HG02623 (cell line): ENCODE data around the gene CASQ2.
A peak's percentile ranks its signal among the peaks of the same experiment; 100 is the strongest.

Experiments
- ATAC-seq: cut with Tn5 transposase; IDR thresholded peaks from one replicate; pipeline ENCODE4 v1.9.1; 2021; ENCODE audit warnings: moderate library complexity; ENCODE audit not compliant: unreplicated experiment

CASQ2 gene

DNA sequence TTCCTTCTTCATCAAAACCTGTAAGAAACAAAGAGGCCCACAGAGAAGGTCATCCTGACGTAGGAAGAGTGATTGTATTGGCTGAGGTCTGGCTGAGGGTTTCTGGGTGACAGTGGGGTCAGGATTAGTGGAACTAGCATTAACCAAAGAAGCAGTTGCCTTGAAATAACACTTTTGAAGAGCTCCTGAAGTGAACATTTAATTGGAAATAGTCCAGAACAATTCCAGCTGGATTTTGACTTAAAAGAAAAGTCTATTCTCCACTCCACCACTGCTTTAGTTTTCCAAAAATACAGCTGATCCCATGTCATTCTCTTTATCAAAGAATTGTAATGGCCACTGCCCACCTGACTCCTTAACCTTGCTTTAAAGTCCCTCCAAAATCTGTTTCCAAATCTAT, 27.7 kb downstream of the CASQ2 start:
- ATAC-seq: no peak

DNA sequence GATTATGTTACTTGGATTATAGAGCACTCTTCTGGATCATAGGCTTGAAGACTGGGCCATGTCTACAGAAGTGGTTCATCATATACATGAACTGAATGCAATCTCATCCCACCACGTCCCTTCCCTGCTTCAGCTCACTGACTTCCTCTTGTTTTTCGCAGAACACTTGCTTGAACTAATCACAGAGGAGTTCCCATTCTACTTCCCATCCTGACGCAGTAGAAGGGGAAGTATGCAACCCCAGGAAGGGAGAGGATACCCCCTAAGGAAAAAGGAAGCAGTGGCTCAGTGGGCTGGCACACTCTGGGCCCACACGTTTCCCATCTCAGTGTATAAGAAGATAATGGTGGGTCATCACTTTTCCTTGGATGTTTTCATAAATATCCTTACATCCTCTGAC, 36.2 kb downstream of the CASQ2 start:
- no peak for ATAC-seq

DNA sequence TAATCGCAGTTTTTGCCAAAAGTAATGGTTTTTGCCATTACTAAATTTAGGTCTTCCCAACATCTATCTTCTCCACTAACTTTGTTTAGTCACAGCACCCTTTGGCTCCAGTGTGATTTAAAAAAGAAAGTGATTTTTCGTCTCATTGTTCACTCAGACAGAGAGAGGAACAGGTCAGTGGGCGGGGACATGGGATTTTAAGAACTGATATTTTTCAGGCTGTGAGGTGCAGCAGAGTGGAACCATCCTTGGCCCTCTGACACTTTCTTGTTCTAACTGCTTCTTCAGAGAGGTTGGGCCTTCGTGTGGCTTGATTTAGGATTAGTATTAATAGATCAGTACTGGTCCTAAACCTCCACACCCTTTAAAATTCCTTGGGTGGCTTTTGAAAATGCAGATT, 38.8 kb downstream of the CASQ2 start:
- ATAC-seq: peak; percentile 91

DNA sequence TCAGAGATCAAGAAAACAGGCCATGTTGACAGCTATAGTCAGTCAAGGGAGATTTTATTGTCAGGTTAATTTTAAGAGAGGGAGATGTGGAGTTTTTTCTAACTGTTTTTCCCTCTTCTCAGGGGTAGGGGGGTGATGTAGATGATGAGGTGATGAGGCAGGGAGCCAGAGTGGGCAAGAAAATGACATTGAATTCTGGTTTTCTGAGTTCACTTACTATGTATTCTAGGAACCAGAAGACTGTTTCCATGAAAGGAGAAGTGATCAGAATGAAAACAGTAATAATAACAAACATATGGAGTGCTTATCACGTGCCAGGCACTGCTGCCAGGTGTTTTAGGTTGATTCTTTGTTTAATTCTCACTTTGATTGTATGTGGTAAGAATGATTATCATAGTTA, 40.2 kb downstream of the CASQ2 start:
- ATAC-seq: no peak

DNA sequence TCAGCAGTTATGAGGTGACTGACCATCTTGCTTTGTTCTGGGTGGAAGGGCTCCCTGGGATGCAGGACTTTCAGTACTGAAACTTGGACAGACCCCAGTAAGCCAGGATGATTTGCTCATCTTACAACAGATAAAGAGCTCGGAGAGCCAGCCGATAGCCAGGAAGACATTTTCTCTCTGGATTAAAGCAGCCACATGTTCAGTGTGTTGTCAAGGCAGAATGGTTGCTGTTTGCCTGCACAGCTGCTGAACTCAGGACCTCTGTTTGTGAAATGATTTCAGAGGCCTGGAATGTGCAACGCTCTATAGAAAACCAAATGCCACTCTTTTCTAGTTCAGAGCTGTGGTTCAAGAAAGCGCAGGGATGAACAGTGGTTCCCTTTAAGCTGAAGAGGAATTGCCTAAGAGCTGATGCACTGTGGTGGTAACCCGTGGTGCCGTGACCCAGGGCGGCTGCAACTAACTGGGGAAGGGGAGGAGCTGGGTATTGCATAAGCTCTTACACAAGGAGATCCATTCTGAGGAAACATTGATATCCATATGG, 40.7 kb downstream of the CASQ2 start:
- no peak for ATAC-seq

DNA sequence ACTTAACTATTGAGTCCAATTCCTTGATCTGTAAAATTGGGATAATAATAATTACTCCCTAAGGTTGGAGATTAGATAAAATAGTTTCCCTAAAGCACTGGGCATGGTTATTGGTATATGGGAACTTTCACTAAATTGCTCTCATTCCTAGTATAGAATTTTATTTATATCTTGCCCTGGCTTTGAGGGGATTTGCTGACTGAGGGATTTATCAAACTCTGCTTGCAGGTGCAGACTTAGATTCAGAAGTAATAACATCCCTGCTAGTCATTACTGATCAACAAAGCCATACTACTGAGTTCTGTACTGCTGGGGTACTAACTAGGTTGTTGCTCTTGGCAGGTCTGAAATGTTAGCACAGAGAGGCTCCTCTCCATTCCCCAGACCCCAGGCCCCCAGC, 41.9 kb downstream of the CASQ2 start:
- ATAC-seq: no peak

DNA sequence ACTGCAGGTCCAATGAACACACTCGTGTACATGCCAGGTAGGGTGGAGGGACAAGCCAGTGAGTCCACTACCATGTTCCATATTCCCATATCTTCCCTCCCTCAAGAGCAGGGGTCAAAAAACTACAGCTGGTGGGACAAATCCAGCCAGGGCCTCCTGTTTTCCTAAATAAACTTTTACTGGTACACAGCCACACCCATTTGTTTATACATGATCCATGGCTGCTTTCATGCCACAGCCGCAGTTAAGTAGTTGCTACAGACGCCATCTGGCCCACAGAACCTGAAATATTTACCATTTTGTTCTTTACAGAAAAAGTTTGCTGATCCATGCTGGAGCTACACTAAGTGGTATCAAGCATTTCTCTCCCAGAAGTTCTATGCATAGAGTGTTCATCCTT, 42.4 kb downstream of the CASQ2 start:
- ATAC-seq: no peak

DNA sequence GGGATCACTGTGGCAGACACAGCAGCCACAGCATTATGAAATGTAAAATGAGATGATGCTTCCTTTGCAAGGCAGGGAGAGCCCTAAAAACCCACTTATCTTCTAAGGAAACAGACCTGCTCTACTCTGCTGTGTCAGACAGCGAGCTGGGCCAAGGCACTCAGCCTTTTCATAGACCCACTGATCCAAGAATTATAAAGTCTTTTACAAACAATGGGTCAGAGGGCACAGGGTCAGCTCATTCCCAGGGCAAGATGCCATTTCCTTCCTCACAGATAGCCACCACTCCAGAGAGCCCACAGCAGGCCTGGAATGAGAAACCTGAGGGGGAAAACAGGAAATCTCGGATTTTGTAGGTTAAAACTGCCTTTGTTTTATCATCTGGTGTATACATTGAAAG, 42.9 kb downstream of the CASQ2 start:
- ATAC-seq: no peak

DNA sequence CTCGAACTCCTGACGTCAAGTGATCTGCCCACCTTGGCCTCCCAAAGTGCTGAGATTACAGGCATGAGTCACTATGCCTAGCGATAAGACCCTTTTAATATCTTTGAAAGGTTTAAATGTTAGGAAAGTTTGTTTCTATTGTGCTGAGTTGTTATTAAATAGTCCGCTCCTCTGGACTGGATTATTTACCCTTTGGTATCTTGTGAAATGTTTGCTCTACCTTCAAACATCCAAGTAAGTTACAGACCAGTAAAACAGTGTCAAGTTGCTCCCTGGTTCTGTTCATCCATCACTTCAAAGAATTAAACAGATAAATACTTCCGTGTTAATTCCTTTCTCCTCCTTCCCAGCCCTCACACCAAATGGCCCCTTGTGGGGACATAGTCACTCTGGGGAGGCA, 44.8 kb downstream of the CASQ2 start:
- ATAC-seq: no peak

DNA sequence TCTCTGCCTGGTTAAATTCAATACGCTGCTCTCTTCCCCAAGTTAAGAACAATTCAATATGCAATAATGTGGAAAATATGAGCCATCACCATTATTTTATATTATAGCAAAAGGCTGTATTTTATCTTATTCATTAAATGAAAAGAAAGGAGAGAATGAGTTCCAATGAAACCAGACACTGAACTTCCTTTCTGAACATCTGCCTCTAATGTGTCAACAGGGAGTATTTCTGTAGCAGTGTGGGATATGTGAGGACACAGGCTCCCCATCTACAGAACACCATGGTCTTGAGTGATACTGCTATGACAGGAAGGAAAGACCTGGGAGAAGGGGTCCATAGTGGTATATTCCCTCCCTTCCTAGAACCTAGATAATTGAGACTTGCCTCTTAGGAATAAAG, 46.3 kb downstream of the CASQ2 start:
- no peak for ATAC-seq

DNA sequence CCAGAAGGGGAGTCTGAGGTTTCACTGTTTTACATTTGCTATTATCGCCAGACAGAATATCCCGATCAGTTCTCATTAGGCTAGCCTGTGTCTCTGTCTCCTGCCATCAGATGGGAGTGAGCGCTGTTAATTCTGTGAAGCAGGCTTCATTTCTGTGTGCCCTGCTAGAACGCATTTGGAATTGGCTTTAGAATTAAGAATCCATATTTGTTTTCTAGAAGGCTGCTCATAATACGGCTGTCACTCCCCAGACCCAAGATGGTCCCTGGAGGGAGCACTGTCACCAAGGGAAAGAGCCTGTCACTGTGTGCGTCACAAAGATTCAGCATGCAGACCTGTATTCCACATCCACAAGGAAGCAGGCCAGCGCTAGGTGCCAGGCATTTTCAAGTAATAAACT, 49.2 kb downstream of the CASQ2 start:
- no peak for ATAC-seq

DNA sequence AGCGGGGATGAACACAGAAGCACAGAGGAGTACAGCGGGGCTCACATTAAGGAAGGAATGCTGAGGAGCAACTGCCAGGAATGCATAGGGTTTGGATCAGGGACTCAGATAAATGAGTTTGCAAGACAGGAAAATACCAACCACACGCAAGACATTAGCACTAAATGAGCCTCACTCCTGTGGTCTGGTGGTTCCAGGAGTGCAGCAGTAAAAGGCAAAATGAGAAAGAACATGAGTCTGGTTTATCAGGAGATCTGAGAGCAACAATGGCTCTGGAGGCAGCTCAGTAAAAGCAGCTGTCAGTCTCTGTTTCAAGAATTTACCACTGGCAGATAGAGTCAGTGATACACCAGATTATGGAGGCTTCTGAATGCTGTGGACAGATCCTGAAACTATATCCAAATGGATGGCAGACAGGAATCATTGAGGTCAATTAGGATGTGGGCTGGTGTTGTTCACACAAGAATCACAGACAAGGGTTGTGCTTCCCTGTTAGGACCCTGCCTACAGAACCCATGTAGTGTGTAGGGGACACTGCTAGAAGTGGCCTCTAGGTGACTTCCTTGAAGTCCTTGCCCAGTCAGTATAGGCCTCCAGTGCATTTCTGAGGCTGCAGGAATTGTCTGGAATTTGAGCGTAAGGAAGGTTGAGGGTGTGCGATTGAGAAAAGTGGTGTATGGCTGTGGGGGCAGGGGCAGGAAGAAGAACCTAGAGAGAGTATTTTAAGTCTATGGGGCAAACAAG, 50.3 kb downstream of the CASQ2 start:
- no peak for ATAC-seq

DNA sequence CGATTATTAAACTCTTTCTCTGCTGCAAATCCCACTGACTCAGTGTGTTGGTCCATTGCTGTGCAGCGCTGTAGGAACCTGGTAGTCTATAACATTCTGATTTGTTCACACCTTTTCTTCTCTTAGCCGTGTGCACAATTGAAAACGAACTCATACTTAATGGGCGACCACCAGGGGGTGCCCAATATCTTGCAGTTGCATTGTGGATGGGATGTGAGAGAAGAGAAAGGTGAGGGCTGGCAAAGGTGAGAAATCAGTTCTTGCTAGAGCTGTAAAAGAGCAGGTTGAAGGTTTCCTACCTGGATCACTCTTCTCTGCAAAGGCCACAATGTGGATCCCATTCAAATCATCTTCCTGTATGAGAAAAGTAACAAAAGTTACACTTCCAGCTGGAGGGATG, 51.0 kb downstream of the CASQ2 start:
- no peak for ATAC-seq

DNA sequence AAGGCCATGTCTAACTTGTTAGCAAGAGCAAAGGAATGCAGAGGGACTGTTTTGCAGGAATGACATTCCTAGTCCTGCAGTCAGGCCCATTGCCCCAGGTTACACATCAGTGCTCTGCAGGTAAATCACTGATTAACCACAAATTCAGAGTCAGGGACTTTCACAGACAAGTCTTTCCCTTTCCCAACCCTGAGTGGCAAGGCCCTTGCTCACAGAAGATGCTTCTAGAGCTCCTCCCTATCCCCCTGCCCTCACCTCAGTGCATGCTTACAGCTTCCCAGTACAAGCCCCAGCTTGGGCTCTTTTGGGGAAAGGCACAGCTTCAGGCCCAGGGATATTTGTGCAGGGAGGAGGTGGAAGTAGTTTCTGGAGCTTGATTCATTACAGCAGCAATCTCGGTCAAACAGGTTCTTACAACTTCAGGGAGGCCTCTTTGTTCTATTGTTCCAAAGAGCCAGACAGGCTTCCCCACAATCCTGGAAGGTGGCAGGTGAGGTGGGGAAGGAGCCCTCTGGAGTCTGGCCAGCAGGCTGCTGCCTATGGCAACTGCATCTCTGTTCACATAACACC, 53.9 kb downstream of the CASQ2 start:
- ATAC-seq: no peak

DNA sequence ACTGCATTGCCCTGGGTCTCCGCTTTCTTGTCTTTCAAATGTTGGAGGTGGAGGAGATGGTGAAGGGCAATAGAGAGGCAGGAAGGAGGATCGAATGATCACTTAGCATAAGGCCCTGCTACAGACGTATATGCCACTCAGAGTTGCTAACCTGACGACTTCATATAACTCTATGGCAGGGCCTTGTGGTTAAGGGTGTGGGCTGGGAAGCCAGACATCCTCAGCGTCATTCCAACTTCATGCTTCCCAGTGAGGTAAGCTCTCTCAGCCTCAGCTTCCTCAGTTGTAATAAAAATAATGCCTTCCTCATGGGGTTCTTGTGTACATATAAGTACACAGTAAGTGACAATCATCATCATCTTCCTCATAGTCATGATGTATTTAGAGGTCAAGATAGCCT, 54.6 kb downstream of the CASQ2 start:
- no peak for ATAC-seq

DNA sequence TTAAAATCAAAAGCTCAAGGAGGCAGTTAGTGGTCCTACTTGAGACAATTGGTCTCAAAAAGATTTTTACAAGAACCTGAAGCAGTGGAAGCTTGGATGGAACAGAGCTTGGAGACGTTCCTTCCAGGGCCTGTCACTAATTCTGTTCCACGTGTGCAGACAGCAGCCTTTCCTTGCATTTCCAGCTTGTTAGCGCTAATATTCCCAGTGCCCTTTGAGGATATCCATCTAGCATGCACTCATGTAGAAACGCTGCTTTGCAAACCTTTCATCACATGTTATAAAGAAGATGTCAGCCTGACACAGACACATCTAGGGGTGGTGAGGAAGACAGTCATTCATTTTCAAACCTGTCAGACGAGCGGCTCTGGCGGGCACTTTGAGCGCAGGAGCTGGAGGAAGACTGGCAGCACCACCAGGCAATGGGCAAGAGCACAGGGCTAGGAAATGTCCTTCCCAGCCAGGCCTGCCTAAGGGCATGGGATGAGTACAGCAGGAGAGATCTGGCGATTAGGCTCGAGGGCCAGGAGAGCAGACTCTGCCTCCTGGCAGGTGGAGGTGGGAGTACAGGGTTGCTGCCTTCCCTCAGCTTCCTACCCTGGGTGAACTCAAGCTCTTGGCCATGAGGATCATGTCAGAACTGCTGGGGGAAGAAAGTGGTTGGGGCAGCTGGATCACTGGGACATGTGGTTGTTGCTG, 55.5 kb downstream of the CASQ2 start:
- ATAC-seq: no peak

DNA sequence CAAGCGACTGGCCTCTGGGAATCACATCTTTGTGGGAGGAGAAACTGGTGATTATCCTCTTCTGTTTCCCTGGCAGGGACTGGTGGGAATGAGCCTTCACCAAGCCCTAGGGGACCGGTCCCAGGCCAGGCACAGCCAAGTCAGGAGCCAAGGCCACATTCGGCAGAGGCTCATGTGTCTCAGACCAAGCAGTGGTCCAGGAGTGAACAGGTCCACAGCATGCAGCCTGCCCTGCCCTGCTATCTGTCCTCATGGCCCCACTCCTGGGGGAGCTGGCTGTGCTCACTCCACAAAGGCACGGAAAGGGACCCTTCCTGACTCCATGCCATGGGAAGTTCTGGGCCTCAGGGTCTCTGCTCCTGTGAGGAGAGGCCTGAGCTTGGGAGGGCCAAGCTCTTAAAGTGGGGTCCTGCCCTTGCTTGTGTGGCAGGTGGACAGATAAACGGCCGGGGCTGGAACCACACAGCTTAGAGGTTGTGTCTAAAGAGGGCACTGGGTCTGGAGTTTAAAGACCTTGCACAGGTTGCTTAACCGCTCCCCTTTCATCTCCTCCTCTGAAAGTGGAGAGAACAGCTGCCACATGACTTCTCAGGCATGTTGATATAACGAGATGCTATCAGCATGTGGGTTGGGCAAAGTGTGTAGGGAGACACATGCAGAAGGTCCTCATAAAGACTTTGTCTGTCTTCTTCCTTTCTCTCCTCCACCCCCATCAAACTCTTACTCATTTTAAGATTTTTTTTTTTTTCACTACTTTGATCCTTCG, 57.5 kb downstream of the CASQ2 start:
- ATAC-seq: no peak

DNA sequence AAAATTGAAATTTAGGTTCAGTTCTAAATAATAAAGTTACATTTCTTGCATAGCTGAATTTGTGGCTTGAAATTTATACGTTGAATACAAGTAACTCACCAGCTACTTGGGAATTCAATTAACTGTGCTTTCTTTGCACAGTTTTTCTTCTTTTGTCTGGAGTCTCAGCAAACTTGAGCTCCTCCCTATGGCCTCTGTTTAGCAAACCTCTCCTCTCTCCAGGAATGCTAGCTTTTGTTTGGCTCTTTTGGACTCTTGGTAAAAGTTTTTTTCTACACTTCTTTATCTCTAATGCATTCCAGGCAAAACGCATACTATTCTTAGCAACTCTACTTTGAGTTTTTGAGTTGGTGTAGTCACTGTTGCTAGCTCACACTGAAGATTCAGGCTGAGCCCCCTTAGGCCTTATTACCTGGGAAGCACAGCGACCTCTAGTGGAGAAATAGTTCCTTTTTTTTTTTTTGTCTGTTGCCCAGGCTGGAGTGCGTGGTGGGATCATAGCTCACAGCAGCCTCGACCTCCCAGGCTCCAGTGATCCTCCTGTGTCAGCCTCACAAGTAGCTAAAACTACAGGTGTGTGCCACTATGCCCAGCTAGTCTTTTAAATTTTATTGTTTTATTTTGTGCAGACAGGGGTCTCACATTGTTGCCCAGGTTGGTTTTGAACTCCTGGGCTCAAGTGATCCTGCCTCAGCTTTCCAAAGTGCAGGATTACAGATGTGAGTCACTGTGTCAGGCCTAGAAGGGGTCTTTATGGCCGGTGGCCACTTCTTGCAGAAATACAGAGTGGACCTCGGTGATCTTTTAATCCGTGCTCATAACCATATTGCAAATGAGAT, 61.7 kb downstream of the CASQ2 start:
- no peak for ATAC-seq

DNA sequence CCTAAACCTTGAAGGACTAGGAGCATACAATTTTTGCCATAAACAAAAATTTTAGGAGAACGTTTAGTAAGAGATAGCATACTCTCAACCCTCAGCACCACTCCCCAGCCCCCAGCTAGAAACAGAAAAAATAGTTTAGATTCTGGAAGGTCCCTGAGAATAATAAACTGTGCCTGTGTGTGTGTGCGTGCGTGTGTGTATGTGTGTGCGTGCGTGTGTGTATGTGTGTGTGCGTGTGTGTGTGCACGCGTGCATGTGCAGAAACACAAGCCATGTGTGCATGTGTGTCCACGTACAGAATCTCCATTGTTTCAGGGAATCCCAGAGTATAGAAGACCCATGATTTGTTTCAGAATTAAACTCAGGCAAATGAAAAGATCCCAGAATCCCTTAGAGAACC, 62.6 kb downstream of the CASQ2 start:
- ATAC-seq: no peak

DNA sequence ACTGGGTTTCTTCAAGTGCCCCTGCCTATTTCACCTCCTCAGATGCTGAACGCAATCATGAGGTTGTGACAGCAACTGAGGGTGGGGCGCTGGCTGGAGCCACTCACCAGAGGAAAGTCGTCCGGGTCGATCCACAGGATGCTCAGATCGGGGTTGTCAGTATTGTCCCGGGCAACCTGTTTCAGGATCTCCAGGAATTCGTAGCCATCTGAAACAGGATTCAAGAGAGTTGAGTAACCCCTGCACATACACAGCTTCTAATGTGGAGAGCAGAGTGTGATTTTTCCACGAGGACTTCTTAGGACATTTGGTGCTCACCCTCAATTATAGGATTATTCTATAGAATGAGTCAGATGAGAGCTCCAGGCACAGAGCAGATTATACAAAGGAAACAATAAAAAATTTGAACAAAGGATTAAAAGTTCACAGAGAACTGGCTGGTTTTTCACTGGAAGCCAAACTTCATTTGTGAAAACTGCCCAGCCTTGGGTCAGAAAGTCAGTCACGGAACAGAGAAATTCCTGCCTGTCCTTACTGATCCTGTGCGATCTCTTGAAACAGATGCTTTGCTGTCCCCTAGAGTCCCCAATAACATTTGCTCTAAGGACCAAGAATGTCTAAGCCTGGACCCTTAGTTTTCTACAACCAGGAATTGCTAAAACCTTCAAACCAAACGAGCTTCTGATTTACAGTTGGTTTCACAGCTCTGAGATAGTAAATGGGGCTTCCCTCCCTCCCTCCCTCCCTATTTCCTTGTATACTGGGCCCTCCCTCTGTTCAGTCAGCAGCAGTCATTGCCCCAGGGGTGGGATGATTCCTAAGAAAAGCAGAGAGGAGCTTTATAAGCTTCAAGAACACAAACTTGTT, 63.2 kb downstream of the CASQ2 start:
- ATAC-seq: no peak
